ENCODE results near the gene KIFC3.

- no peak for TF ChIP-seq POLR2A (IDR thresholded peaks at IDR 0.05)
- no peak for TF ChIP-seq CTCF (IDR thresholded peaks at IDR 0.05)
These were observed 54.8 kb downstream of the KIFC3 start for GRCh38 chr16:57747496-57747895.
